Measurements from ENCODE around the gene PNMT. TPM values are rescaled to one million over a fixed set of nuclear protein-coding genes. Genes with fewer than 3 reads are reported as not detected.

The PNMT gene
- total RNA-seq, 1 experiment from 2014 or later, result 2.4 TPM

DNA sequence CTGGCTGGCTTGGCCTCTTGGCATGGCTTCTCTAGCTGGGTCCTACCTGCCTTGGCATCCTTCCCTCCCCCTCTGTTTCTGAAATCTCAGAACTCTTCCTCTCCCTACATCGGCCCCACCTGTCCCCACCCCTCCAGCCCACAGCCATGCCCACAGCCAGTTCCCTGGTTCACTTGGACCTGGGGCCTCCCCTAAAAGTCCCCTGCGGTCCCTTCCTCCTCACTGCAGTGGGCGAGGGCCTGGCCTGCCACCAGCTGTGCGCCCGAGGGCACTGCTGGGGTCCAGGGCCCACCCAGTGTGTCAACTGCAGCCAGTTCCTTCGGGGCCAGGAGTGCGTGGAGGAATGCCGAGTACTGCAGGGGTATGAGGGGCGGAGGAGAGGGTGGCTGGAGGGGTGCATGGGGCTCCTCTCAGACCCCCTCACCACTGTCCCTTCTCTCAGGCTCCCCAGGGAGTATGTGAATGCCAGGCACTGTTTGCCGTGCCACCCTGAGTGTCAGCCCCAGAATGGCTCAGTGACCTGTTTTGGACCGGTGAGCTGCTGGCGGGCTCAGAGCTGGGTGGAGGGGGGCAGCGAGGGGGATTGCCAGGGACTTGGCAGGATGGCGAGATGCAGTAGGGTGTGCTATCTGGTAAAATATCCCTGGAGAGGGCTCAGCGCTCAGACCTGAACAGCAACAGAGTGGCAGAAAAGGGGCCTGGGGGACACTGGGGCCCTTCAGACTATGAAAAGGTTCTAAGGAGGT, 48.0 kb downstream of the PNMT start:
- CTCF ChIA-PET, result no interaction called here
- DNase-seq (ENCODE audit: low read depth, low spot score) (no peak), ATAC-seq (no peak)
- no peaks in the 10 kb centered on the region for H3K4me1 ChIP-seq (ENCODE audit: control insufficient read depth, insufficient read depth, low read length)
- H3K27me3 ChIP-seq (ENCODE audit: control insufficient read depth, insufficient read depth, low read length), result no peaks in the 10 kb centered on the region
- H3K9me3 ChIP-seq (ENCODE audit: control insufficient read depth, insufficient read depth, low read depth, low read length), result no peaks in the 10 kb centered on the region
- TF ChIP-seq, protein P1, sequence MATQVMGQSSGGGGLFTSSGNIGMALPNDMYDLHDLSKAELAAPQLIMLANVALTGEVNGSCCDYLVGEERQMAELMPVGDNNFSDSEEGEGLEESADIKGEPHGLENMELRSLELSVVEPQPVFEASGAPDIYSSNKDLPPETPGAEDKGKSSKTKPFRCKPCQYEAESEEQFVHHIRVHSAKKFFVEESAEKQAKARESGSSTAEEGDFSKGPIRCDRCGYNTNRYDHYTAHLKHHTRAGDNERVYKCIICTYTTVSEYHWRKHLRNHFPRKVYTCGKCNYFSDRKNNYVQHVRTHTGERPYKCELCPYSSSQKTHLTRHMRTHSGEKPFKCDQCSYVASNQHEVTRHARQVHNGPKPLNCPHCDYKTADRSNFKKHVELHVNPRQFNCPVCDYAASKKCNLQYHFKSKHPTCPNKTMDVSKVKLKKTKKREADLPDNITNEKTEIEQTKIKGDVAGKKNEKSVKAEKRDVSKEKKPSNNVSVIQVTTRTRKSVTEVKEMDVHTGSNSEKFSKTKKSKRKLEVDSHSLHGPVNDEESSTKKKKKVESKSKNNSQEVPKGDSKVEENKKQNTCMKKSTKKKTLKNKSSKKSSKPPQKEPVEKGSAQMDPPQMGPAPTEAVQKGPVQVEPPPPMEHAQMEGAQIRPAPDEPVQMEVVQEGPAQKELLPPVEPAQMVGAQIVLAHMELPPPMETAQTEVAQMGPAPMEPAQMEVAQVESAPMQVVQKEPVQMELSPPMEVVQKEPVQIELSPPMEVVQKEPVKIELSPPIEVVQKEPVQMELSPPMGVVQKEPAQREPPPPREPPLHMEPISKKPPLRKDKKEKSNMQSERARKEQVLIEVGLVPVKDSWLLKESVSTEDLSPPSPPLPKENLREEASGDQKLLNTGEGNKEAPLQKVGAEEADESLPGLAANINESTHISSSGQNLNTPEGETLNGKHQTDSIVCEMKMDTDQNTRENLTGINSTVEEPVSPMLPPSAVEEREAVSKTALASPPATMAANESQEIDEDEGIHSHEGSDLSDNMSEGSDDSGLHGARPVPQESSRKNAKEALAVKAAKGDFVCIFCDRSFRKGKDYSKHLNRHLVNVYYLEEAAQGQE (IDR thresholded peaks at IDR 0.05; ENCODE audit: insufficient read depth in 1 of 2, low read depth in 2 of 2, low read length in 1 of 2), result no peak
- TF ChIP-seq SIN3A (IDR thresholded peaks at IDR 0.05; ENCODE audit: borderline replicate concordance, insufficient read depth, low read depth, low read length) (no peak), POLR2AphosphoS5 (IDR thresholded peaks at IDR 0.05; ENCODE audit: low read depth, low read length) (no peak), TCF7L2 (IDR thresholded peaks at IDR 0.05; ENCODE audit: low read depth, low read length) (no peak)
- TF ChIP-seq, protein P2, sequence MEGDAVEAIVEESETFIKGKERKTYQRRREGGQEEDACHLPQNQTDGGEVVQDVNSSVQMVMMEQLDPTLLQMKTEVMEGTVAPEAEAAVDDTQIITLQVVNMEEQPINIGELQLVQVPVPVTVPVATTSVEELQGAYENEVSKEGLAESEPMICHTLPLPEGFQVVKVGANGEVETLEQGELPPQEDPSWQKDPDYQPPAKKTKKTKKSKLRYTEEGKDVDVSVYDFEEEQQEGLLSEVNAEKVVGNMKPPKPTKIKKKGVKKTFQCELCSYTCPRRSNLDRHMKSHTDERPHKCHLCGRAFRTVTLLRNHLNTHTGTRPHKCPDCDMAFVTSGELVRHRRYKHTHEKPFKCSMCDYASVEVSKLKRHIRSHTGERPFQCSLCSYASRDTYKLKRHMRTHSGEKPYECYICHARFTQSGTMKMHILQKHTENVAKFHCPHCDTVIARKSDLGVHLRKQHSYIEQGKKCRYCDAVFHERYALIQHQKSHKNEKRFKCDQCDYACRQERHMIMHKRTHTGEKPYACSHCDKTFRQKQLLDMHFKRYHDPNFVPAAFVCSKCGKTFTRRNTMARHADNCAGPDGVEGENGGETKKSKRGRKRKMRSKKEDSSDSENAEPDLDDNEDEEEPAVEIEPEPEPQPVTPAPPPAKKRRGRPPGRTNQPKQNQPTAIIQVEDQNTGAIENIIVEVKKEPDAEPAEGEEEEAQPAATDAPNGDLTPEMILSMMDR (IDR thresholded peaks at IDR 0.05), result no peak
- no TSS peak for BruUV-seq (replicated peaks)
- intact Hi-C loops (cut with micrococcal nuclease; ENCODE audit: unreplicated experiment) (no loop called here), in situ Hi-C loops (cut with HindIII; ENCODE audit: low pct_unique_long_range_greater_than_20kb, low sequenced_read_pairs) (no loop called here)
- POLR2A ChIA-PET, result no interaction called here
- no peak overlapping the region for H3K4me3 ChIP-seq (ENCODE audit: low read depth in 2 of 2, low read length in 2 of 2)
- no peaks in the 10 kb centered on the region for H3K36me3 ChIP-seq (ENCODE audit: control insufficient read depth, insufficient read depth, low read length)
- H3K27ac ChIP-seq (ENCODE audit: low read length), result no peak overlapping the region

DNA sequence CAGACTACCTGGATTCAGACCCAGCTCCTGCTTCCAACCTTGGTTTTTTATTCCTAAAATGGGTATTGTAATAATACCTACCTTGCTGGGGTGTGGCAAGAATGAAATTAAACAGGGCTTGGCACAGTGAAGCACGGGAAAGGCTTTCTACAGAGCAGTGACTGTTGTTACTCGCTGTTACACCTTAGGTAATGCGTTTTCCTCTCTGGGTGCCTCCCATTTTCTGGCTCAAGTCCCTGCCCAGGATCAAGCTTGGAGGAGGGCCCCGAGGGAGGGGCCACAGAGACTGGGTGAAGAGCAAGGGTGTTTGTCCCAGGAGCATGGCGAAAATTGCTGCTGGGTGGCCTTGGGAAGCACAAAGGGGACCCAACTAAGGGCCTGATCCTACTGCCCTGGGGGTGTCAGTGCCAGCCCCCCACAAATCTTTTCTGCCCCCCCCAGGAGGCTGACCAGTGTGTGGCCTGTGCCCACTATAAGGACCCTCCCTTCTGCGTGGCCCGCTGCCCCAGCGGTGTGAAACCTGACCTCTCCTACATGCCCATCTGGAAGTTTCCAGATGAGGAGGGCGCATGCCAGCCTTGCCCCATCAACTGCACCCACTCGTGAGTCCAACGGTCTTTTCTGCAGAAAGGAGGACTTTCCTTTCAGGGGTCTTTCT, 48.8 kb downstream of the PNMT start:
- no peak overlapping the region for H3K4me3 ChIP-seq (ENCODE audit: low read depth in 2 of 2, low read length in 2 of 2)
- no peak for DNase-seq (ENCODE audit: low read depth, low spot score)
- H3K4me1 ChIP-seq (ENCODE audit: control insufficient read depth, insufficient read depth, low read length), result no peaks in the 10 kb centered on the region
- CTCF ChIA-PET, result no interaction called here
- H3K27ac ChIP-seq (ENCODE audit: low read length), result no peak overlapping the region
- POLR2A ChIA-PET, result no interaction called here
- no TSS peak for BruUV-seq (replicated peaks)
- TF ChIP-seq POLR2AphosphoS5 (IDR thresholded peaks at IDR 0.05; ENCODE audit: low read depth, low read length) (no peak), TCF7L2 (IDR thresholded peaks at IDR 0.05; ENCODE audit: low read depth, low read length) (no peak), SIN3A (IDR thresholded peaks at IDR 0.05; ENCODE audit: borderline replicate concordance, insufficient read depth, low read depth, low read length) (no peak)
- TF ChIP-seq, protein P2 (IDR thresholded peaks at IDR 0.05), result no peak
- TF ChIP-seq, protein P1 (IDR thresholded peaks at IDR 0.05; ENCODE audit: insufficient read depth in 1 of 2, low read depth in 2 of 2, low read length in 1 of 2), result no peak
- intact Hi-C loops (cut with micrococcal nuclease; ENCODE audit: unreplicated experiment) (no loop called here), in situ Hi-C loops (cut with HindIII; ENCODE audit: low pct_unique_long_range_greater_than_20kb, low sequenced_read_pairs) (no loop called here)
- ATAC-seq, result peak; percentile 45; the same call in 1 of the 2 replicates
- H3K36me3 ChIP-seq (ENCODE audit: control insufficient read depth, insufficient read depth, low read length), result no peaks in the 10 kb centered on the region
- H3K27me3 ChIP-seq (ENCODE audit: control insufficient read depth, insufficient read depth, low read length), result no peaks in the 10 kb centered on the region
- H3K9me3 ChIP-seq (ENCODE audit: control insufficient read depth, insufficient read depth, low read depth, low read length), result no peaks in the 10 kb centered on the region
